Astrocyte (in vitro differentiated cells and primary cell): ENCODE measurements around the gene CDK5RAP1. TPM values are rescaled to one million over a fixed set of nuclear protein-coding genes. Genes with fewer than 3 reads are reported as not detected.
"Not testable (repeated sequence)": the region's sequence is repeated elsewhere in the genome, so short reads cannot be mapped to it uniquely, and the experiment has no call there.

Source experiments
- DNase-seq: peaks from one replicate; pipeline ENCODE4 v3.0.0-alpha.2; 2010; ENCODE audit warnings: low read depth
- FAIRE-seq: peaks from 2 replicates; lab custom pipeline; 2011; peaks lifted over from hg19 to GRCh38; lab: Jason Lieb, UNC
- H2AFZ ChIP-seq: 2 replicates; pipeline ENCODE4 v1.6.0; 2012; ENCODE audit warnings: low read depth, low read length, inconsistent platforms
- H3K27ac ChIP-seq: 2 replicates; pipeline ENCODE4 v1.5.1; 2011; ENCODE audit warnings: low read depth, low read length, inconsistent platforms
- H3K27me3 ChIP-seq: 2 replicates; pipeline ENCODE4 v1.6.0; 2011; ENCODE audit warnings: low read length, inconsistent platforms; ENCODE audit not compliant: insufficient read depth
- H3K36me3 ChIP-seq: 2 replicates; pipeline ENCODE4 v1.5.1; 2011; ENCODE audit warnings: low read length, inconsistent platforms; ENCODE audit not compliant: insufficient read depth
- H3K4me1 ChIP-seq: 2 replicates; pipeline ENCODE4 v1.5.1; 2011; ENCODE audit warnings: low read length, inconsistent platforms; ENCODE audit not compliant: insufficient read depth
- H3K4me2 ChIP-seq: 2 replicates; pipeline ENCODE4 v1.6.0; 2012; ENCODE audit warnings: low read length, inconsistent platforms
- H3K4me3 ChIP-seq: 2 replicates; pipeline ENCODE4 v1.5.1; 2011; ENCODE audit warnings: low read depth, mild to moderate bottlenecking, low read length, inconsistent platforms; ENCODE audit not compliant: insufficient read depth
- H3K79me2 ChIP-seq: 2 replicates; pipeline ENCODE4 v1.6.0; 2012; ENCODE audit warnings: mild to moderate bottlenecking, low read length, inconsistent platforms; ENCODE audit not compliant: insufficient read depth
- H3K9ac ChIP-seq: 2 replicates; pipeline ENCODE4 v1.6.0; 2012; ENCODE audit warnings: mild to moderate bottlenecking, low read length, inconsistent platforms
- H3K9me3 ChIP-seq: 2 replicates; pipeline ENCODE4 v1.5.1; 2012; ENCODE audit warnings: low read depth, mild to moderate bottlenecking, low read length, inconsistent platforms; ENCODE audit not compliant: insufficient read depth
- H4K20me1 ChIP-seq: 2 replicates; pipeline ENCODE4 v1.6.0; 2012; ENCODE audit warnings: low read length, inconsistent platforms; ENCODE audit not compliant: insufficient read depth
- H3K27ac Mint-ChIP-seq: one replicate; pipeline ENCODE4 v1.8.0; 2021; ENCODE audit warnings: mild to moderate bottlenecking, mixed read lengths; ENCODE audit not compliant: unreplicated experiment
- H3K27me3 Mint-ChIP-seq: one replicate; pipeline ENCODE4 v1.8.0; 2021; ENCODE audit warnings: low read depth, mixed read lengths; ENCODE audit not compliant: unreplicated experiment
- H3K36me3 Mint-ChIP-seq: one replicate; pipeline ENCODE4 v1.8.0; 2021; ENCODE audit warnings: low read depth, mixed read lengths; ENCODE audit not compliant: unreplicated experiment
- H3K4me1 Mint-ChIP-seq: one replicate; pipeline ENCODE4 v1.8.0; 2021; ENCODE audit warnings: low read depth, mixed read lengths; ENCODE audit not compliant: unreplicated experiment
- H3K4me3 Mint-ChIP-seq: one replicate; pipeline ENCODE4 v1.8.0; 2021; ENCODE audit warnings: mild to moderate bottlenecking, moderate library complexity, mixed read lengths; ENCODE audit not compliant: unreplicated experiment
- H3K9me3 Mint-ChIP-seq: one replicate; pipeline ENCODE4 v1.8.0; 2021; ENCODE audit warnings: mild to moderate bottlenecking, mixed read lengths; ENCODE audit not compliant: unreplicated experiment
- CTCF ChIP-seq: IDR thresholded peaks from 2 replicates; pipeline ENCODE4 v1.5.1; 2011; ENCODE audit warnings: low read depth, mild to moderate bottlenecking, inconsistent platforms, low read length, moderate library complexity; ENCODE audit not compliant: insufficient read depth
- EZH2 ChIP-seq: IDR thresholded peaks from 2 replicates; pipeline ENCODE4 v1.6.1; 2012; ENCODE audit warnings: mild to moderate bottlenecking, low read length, inconsistent platforms; ENCODE audit not compliant: insufficient read depth
- total RNA-seq: library from RNA; stranded (reverse); gene quantifications from 2 replicates; pipeline ENCODE4 v1.2.1, GENCODE V29; 2021

CDK5RAP1 gene
- total RNA-seq, 1 donor from 2014 or later, result 29.2 TPM

GRCh38 chr20:33433465-33434234, 32.3 kb upstream of the CDK5RAP1 start:
- TF ChIP-seq CTCF (no peak), EZH2 (no peak)
- Histone ChIP-seq H3K4me2 (no peak overlapping the region), H3K4me1 (peaks cover 5% of the 10 kb centered on the region), H3K27me3 (no peaks in the 10 kb centered on the region), H3K27ac (no peak overlapping the region), H2AFZ (no peak overlapping the region), H4K20me1 (no peaks in the 10 kb centered on the region), H3K79me2 (no peaks in the 10 kb centered on the region), H3K4me3 (no peak overlapping the region), H3K9me3 (no peaks in the 10 kb centered on the region), H3K36me3 (no peaks in the 10 kb centered on the region), H3K9ac (no peak overlapping the region)
- Mint-ChIP-seq H3K9me3 (no peaks in the 10 kb centered on the region), H3K36me3 (peaks cover 4% of the 10 kb centered on the region), H3K4me1 (no peaks in the 10 kb centered on the region), H3K27me3 (no peaks in the 10 kb centered on the region), H3K4me3 (no peak overlapping the region), H3K27ac (no peak overlapping the region)
- no peak for FAIRE-seq
- no peak for DNase-seq

GRCh38 chr20:33431797-33432381, 30.6 kb upstream of the CDK5RAP1 start:
- Histone ChIP-seq H3K36me3 (no peaks in the 10 kb centered on the region), H3K4me3 (no peak overlapping the region), H3K79me2 (no peaks in the 10 kb centered on the region), H3K4me2 (no peak overlapping the region), H3K9ac (no peak overlapping the region), H4K20me1 (no peaks in the 10 kb centered on the region), H3K9me3 (no peaks in the 10 kb centered on the region), H3K27me3 (no peaks in the 10 kb centered on the region), H3K27ac (no peak overlapping the region), H2AFZ (no peak overlapping the region), H3K4me1 (no peaks in the 10 kb centered on the region)
- Mint-ChIP-seq H3K27me3 (no peaks in the 10 kb centered on the region), H3K9me3 (no peaks in the 10 kb centered on the region), H3K36me3 (peaks cover 4% of the 10 kb centered on the region), H3K27ac (no peak overlapping the region), H3K4me1 (no peaks in the 10 kb centered on the region), H3K4me3 (no peak overlapping the region)
- FAIRE-seq (no peak), DNase-seq (no peak)
- no peak for TF ChIP-seq EZH2
- TF ChIP-seq CTCF, result no peak

- Histone ChIP-seq H2AFZ (peak overlapping the region; percentile 19), H3K4me1 (peaks cover 14% of the 10 kb centered on the region), H3K27ac (peak overlapping the region; percentile 36), H3K9ac (peak overlapping the region; percentile 40), H3K4me2 (peak overlapping the region; percentile 59)
- not testable (repeated sequence) for H3K4me3 Mint-ChIP-seq, DNase-seq, H3K9me3 ChIP-seq, H3K27me3 Mint-ChIP-seq, H3K36me3 ChIP-seq, H3K27ac Mint-ChIP-seq, H3K79me2 ChIP-seq, H4K20me1 ChIP-seq, H3K36me3 Mint-ChIP-seq, H3K4me3 ChIP-seq, H3K4me1 Mint-ChIP-seq, H3K9me3 Mint-ChIP-seq, H3K27me3 ChIP-seq, FAIRE-seq
These were observed 22.6 kb upstream of the CDK5RAP1 start for GRCh38 chr20:33423875-33424274.
